Measurements from ENCODE around the gene CD74.

Gene CD74

GRCh38 chr5:150409638-150410523 lies 2.8 kb downstream of the CD74 start:
- peak; percentile 93 to 96 for DNase-seq

- no peak for DNase-seq
Measured at GRCh38 chr5:150408231-150408943, 4.3 kb downstream of the CD74 start.

GRCh38 chr5:150407096-150407720 lies 5.5 kb downstream of the CD74 start:
- no peak for DNase-seq

- no peak for DNase-seq
Measured at GRCh38 chr5:150406723-150407095, 6.0 kb downstream of the CD74 start.

GRCh38 chr5:150406103-150406722 lies 6.5 kb downstream of the CD74 start:
- DNase-seq, result no peak

GRCh38 chr5:150404941-150405816 lies 7.5 kb downstream of the CD74 start:
- no peak for DNase-seq

- DNase-seq, result no peak
Measured at GRCh38 chr5:150404535-150404934, 8.2 kb downstream of the CD74 start.

GRCh38 chr5:150404121-150404520 lies 8.6 kb downstream of the CD74 start:
- DNase-seq, result no peak

GRCh38 chr5:150402901-150403342 lies 9.8 kb downstream of the CD74 start:
- DNase-seq, result no peak

GRCh38 chr5:150402229-150402773 lies 10.4 kb downstream of the CD74 start:
- no peak for DNase-seq

- DNase-seq, result no peak
Measured at GRCh38 chr5:150401376-150402228, 11.1 kb downstream of the CD74 start.

GRCh38 chr5:150401076-150401375 lies 11.7 kb downstream of the CD74 start:
- DNase-seq, result no peak

- DNase-seq, result no peak
Measured at GRCh38 chr5:150400316-150401075, 12.2 kb downstream of the CD74 start.

GRCh38 chr5:150399524-150400211 lies 13.0 kb downstream of the CD74 start:
- DNase-seq, result no peak

- peak; percentile 40 to 41 for DNase-seq
Measured at GRCh38 chr5:150398722-150399523, 13.8 kb downstream of the CD74 start.

- no peak for DNase-seq
Measured at GRCh38 chr5:150397782-150398721, 14.7 kb downstream of the CD74 start.

GRCh38 chr5:150397146-150397781 lies 15.4 kb downstream of the CD74 start:
- no peak for DNase-seq
